WTC11 (cell line): ENCODE results near the gene SEPSECS. TPM values are rescaled to one million over a fixed set of nuclear protein-coding genes. Genes with fewer than 3 reads are reported as not detected.

ENCODE experiments used
- CREM ChIP-seq: sonication (generic); formaldehyde crosslinking; IDR thresholded peaks from 2 replicates; pipeline ENCODE4 v1.8.1; 2022; ENCODE audit warnings: mild to moderate bottlenecking, missing genetic modification reagents, moderate library complexity
- ELF4 ChIP-seq: sonication (generic); formaldehyde crosslinking; IDR thresholded peaks from 2 replicates; pipeline ENCODE4 v1.8.1; 2022; ENCODE audit warnings: low read depth, mild to moderate bottlenecking, moderate library complexity, missing genetic modification reagents
- EMX1 ChIP-seq: fragments of 250-450 bp; sonication (Bioruptor Pico); IDR thresholded peaks from 2 replicates; pipeline ENCODE4 v1.8.0; 2021; ENCODE audit warnings: mild to moderate bottlenecking
- FOXP4 ChIP-seq: sonication (generic); formaldehyde crosslinking; IDR thresholded peaks from 2 replicates; pipeline ENCODE4 v1.8.0; 2022; ENCODE audit warnings: mild to moderate bottlenecking, missing genetic modification reagents
- GABPB1 ChIP-seq: sonication (generic); formaldehyde crosslinking; IDR thresholded peaks from 2 replicates; pipeline ENCODE4 v1.8.1; 2023; ENCODE audit warnings: mild to moderate bottlenecking, missing genetic modification reagents
- NFE2L1 ChIP-seq: sonication (generic); formaldehyde crosslinking; IDR thresholded peaks from 2 replicates; pipeline ENCODE4 v1.8.1; 2023; ENCODE audit warnings: missing genetic modification reagents
- NFYB ChIP-seq: sonication (generic); formaldehyde crosslinking; conservative IDR thresholded peaks from 2 replicates; pipeline ENCODE4 v1.8.0; 2022; ENCODE audit warnings: low read depth, missing genetic modification reagents
- RELA ChIP-seq: sonication (generic); formaldehyde crosslinking; IDR thresholded peaks from 2 replicates; pipeline ENCODE4 v1.8.1; 2022; ENCODE audit warnings: missing genetic modification reagents, mild to moderate bottlenecking, borderline replicate concordance
- ZNF121 ChIP-seq: sonication (generic); formaldehyde crosslinking; IDR thresholded peaks from 2 replicates; pipeline ENCODE4 v1.8.0; 2023; ENCODE audit warnings: missing genetic modification reagents
- ZNF423 ChIP-seq: fragments of 250-450 bp; sonication (Bioruptor Pico); IDR thresholded peaks from 2 replicates; pipeline ENCODE4 v2.1.2; 2022; ENCODE audit warnings: mild to moderate bottlenecking, moderate library complexity
- ZNF512 ChIP-seq: sonication (generic); formaldehyde crosslinking; IDR thresholded peaks from 2 replicates; pipeline ENCODE4 v1.8.1; 2022; ENCODE audit warnings: missing genetic modification reagents, borderline replicate concordance
- total RNA-seq: library from RNA; stranded (reverse); gene quantifications from 3 replicates; pipeline ENCODE4 v1.2.3, GENCODE V29; 2021
- TF ChIP-seq, protein P1 (sequence below): sonication (generic); formaldehyde crosslinking; IDR thresholded peaks from 2 replicates; pipeline ENCODE4 v1.8.1; 2023; ENCODE audit warnings: mild to moderate bottlenecking, missing genetic modification reagents, borderline replicate concordance
- TF ChIP-seq, protein P2 (sequence below): sonication (generic); formaldehyde crosslinking; IDR thresholded peaks from 2 replicates; pipeline ENCODE4 v1.8.0; 2023; ENCODE audit warnings: missing genetic modification reagents
- TF ChIP-seq, protein P3 (sequence below): fragments of 250-450 bp; sonication (Bioruptor Pico); IDR thresholded peaks from 2 replicates; pipeline ENCODE4 v1.8.0; 2021; ENCODE audit warnings: mild to moderate bottlenecking
- TF ChIP-seq, protein P4 (sequence below): fragments of 200-600 bp; IDR thresholded peaks from 2 replicates; pipeline ENCODE4 v1.8.0; 2022; ENCODE audit warnings: antibody characterized with exemption
- TF ChIP-seq, protein P5 (sequence below): sonication (generic); formaldehyde crosslinking; IDR thresholded peaks from 2 replicates; pipeline ENCODE4 v1.8.0; 2023; ENCODE audit warnings: mild to moderate bottlenecking, missing genetic modification reagents
- TF ChIP-seq, protein P6 (sequence below): sonication (generic); formaldehyde crosslinking; IDR thresholded peaks from 2 replicates; pipeline ENCODE4 v1.8.0; 2022; ENCODE audit warnings: mild to moderate bottlenecking, missing genetic modification reagents
- TF ChIP-seq, protein P7 (sequence below): sonication (generic); formaldehyde crosslinking; IDR thresholded peaks from 2 replicates; pipeline ENCODE4 v1.8.1; 2022; ENCODE audit warnings: low read depth, missing genetic modification reagents, borderline replicate concordance

Gene SEPSECS
- total RNA-seq, 1 experiment from 2014 or later: 6.2 TPM

DNA sequence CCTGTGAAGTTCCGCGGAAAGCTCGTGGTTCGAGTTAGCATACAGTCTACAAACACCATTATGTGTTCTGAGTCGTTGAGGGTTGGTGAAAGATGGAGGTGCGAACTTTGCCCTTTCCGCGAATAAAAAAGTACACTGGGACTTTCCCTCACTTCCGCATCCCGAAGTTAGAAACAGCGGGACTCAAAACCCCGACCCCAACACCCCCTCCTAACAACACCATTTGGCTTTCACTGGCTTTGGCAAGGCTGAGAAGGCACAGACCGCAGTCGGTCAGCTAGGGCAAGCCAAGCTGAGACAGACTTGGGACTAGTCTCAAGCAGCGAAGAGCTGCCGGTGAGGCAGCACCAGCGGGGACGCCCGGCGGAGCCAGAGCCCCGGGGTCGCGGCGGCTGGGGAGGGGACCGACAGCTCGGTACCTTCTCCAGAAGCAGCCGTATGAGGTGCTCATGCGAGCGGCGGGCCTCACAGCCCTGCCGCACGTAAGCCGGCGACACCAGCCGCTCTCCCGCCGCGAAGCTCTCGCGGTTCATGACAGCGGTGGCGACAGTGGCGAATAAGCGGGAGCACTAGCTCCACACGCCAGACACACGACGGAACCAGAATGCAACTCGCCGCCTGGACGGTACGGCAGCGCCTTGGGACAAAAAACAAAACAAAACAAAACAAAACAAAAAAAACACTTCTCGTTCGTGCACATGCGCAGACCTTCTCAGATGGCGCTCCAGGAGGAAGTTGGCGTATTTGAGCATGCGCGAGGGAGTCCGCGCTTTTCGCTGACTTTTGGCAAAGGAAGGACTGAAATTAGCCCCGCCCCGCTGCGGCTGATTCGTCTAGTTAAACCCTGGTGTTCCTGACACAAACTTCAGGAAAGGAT is at the start of gene SEPSECS (continued):
- TF ChIP-seq, protein P1, sequence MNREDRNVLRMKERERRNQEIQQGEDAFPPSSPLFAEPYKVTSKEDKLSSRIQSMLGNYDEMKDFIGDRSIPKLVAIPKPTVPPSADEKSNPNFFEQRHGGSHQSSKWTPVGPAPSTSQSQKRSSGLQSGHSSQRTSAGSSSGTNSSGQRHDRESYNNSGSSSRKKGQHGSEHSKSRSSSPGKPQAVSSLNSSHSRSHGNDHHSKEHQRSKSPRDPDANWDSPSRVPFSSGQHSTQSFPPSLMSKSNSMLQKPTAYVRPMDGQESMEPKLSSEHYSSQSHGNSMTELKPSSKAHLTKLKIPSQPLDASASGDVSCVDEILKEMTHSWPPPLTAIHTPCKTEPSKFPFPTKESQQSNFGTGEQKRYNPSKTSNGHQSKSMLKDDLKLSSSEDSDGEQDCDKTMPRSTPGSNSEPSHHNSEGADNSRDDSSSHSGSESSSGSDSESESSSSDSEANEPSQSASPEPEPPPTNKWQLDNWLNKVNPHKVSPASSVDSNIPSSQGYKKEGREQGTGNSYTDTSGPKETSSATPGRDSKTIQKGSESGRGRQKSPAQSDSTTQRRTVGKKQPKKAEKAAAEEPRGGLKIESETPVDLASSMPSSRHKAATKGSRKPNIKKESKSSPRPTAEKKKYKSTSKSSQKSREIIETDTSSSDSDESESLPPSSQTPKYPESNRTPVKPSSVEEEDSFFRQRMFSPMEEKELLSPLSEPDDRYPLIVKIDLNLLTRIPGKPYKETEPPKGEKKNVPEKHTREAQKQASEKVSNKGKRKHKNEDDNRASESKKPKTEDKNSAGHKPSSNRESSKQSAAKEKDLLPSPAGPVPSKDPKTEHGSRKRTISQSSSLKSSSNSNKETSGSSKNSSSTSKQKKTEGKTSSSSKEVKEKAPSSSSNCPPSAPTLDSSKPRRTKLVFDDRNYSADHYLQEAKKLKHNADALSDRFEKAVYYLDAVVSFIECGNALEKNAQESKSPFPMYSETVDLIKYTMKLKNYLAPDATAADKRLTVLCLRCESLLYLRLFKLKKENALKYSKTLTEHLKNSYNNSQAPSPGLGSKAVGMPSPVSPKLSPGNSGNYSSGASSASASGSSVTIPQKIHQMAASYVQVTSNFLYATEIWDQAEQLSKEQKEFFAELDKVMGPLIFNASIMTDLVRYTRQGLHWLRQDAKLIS: no peak
- TF ChIP-seq FOXP4 (CRISPR knock-in tag): peak; percentile 99
- TF ChIP-seq NFE2L1 (CRISPR knock-in tag): peak; percentile 79; the same call in 1 of the 2 replicates
- TF ChIP-seq RELA: no peak
- no peak for TF ChIP-seq ZNF121 (CRISPR knock-in tag)
- TF ChIP-seq NFYB (CRISPR knock-in tag): no peak
- TF ChIP-seq, protein P2, sequence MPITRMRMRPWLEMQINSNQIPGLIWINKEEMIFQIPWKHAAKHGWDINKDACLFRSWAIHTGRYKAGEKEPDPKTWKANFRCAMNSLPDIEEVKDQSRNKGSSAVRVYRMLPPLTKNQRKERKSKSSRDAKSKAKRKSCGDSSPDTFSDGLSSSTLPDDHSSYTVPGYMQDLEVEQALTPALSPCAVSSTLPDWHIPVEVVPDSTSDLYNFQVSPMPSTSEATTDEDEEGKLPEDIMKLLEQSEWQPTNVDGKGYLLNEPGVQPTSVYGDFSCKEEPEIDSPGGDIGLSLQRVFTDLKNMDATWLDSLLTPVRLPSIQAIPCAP (CRISPR knock-in tag): no peak
- no peak for TF ChIP-seq GABPB1
- TF ChIP-seq, protein P3, sequence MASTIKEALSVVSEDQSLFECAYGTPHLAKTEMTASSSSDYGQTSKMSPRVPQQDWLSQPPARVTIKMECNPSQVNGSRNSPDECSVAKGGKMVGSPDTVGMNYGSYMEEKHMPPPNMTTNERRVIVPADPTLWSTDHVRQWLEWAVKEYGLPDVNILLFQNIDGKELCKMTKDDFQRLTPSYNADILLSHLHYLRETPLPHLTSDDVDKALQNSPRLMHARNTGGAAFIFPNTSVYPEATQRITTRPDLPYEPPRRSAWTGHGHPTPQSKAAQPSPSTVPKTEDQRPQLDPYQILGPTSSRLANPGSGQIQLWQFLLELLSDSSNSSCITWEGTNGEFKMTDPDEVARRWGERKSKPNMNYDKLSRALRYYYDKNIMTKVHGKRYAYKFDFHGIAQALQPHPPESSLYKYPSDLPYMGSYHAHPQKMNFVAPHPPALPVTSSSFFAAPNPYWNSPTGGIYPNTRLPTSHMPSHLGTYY (CRISPR knock-in tag): no peak
- TF ChIP-seq, protein P4, sequence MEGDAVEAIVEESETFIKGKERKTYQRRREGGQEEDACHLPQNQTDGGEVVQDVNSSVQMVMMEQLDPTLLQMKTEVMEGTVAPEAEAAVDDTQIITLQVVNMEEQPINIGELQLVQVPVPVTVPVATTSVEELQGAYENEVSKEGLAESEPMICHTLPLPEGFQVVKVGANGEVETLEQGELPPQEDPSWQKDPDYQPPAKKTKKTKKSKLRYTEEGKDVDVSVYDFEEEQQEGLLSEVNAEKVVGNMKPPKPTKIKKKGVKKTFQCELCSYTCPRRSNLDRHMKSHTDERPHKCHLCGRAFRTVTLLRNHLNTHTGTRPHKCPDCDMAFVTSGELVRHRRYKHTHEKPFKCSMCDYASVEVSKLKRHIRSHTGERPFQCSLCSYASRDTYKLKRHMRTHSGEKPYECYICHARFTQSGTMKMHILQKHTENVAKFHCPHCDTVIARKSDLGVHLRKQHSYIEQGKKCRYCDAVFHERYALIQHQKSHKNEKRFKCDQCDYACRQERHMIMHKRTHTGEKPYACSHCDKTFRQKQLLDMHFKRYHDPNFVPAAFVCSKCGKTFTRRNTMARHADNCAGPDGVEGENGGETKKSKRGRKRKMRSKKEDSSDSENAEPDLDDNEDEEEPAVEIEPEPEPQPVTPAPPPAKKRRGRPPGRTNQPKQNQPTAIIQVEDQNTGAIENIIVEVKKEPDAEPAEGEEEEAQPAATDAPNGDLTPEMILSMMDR: no peak
- no peak for TF ChIP-seq CREM (CRISPR knock-in tag)
- TF ChIP-seq, protein P5, sequence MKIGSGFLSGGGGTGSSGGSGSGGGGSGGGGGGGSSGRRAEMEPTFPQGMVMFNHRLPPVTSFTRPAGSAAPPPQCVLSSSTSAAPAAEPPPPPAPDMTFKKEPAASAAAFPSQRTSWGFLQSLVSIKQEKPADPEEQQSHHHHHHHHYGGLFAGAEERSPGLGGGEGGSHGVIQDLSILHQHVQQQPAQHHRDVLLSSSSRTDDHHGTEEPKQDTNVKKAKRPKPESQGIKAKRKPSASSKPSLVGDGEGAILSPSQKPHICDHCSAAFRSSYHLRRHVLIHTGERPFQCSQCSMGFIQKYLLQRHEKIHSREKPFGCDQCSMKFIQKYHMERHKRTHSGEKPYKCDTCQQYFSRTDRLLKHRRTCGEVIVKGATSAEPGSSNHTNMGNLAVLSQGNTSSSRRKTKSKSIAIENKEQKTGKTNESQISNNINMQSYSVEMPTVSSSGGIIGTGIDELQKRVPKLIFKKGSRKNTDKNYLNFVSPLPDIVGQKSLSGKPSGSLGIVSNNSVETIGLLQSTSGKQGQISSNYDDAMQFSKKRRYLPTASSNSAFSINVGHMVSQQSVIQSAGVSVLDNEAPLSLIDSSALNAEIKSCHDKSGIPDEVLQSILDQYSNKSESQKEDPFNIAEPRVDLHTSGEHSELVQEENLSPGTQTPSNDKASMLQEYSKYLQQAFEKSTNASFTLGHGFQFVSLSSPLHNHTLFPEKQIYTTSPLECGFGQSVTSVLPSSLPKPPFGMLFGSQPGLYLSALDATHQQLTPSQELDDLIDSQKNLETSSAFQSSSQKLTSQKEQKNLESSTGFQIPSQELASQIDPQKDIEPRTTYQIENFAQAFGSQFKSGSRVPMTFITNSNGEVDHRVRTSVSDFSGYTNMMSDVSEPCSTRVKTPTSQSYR (CRISPR knock-in tag): no peak
- no peak for TF ChIP-seq ZNF423 (CRISPR knock-in tag)
- no peak; the same call in 1 of the 2 replicates for TF ChIP-seq ELF4 (CRISPR knock-in tag)
- TF ChIP-seq, protein P6, sequence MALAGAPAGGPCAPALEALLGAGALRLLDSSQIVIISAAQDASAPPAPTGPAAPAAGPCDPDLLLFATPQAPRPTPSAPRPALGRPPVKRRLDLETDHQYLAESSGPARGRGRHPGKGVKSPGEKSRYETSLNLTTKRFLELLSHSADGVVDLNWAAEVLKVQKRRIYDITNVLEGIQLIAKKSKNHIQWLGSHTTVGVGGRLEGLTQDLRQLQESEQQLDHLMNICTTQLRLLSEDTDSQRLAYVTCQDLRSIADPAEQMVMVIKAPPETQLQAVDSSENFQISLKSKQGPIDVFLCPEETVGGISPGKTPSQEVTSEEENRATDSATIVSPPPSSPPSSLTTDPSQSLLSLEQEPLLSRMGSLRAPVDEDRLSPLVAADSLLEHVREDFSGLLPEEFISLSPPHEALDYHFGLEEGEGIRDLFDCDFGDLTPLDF: no peak
- no peak for TF ChIP-seq EMX1 (CRISPR knock-in tag)
- TF ChIP-seq, protein P7, sequence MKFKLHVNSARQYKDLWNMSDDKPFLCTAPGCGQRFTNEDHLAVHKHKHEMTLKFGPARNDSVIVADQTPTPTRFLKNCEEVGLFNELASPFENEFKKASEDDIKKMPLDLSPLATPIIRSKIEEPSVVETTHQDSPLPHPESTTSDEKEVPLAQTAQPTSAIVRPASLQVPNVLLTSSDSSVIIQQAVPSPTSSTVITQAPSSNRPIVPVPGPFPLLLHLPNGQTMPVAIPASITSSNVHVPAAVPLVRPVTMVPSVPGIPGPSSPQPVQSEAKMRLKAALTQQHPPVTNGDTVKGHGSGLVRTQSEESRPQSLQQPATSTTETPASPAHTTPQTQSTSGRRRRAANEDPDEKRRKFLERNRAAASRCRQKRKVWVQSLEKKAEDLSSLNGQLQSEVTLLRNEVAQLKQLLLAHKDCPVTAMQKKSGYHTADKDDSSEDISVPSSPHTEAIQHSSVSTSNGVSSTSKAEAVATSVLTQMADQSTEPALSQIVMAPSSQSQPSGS: no peak
- TF ChIP-seq ZNF512: no peak
